GM19035 (cell line): ENCODE measurements around the gene CYP27B1.

Experiments used
- ATAC-seq: cut with Tn5 transposase; IDR thresholded peaks from one replicate; pipeline ENCODE4 v1.9.1; 2021; ENCODE audit not compliant: unreplicated experiment

The CYP27B1 gene, protein sequence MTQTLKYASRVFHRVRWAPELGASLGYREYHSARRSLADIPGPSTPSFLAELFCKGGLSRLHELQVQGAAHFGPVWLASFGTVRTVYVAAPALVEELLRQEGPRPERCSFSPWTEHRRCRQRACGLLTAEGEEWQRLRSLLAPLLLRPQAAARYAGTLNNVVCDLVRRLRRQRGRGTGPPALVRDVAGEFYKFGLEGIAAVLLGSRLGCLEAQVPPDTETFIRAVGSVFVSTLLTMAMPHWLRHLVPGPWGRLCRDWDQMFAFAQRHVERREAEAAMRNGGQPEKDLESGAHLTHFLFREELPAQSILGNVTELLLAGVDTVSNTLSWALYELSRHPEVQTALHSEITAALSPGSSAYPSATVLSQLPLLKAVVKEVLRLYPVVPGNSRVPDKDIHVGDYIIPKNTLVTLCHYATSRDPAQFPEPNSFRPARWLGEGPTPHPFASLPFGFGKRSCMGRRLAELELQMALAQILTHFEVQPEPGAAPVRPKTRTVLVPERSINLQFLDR

DNA sequence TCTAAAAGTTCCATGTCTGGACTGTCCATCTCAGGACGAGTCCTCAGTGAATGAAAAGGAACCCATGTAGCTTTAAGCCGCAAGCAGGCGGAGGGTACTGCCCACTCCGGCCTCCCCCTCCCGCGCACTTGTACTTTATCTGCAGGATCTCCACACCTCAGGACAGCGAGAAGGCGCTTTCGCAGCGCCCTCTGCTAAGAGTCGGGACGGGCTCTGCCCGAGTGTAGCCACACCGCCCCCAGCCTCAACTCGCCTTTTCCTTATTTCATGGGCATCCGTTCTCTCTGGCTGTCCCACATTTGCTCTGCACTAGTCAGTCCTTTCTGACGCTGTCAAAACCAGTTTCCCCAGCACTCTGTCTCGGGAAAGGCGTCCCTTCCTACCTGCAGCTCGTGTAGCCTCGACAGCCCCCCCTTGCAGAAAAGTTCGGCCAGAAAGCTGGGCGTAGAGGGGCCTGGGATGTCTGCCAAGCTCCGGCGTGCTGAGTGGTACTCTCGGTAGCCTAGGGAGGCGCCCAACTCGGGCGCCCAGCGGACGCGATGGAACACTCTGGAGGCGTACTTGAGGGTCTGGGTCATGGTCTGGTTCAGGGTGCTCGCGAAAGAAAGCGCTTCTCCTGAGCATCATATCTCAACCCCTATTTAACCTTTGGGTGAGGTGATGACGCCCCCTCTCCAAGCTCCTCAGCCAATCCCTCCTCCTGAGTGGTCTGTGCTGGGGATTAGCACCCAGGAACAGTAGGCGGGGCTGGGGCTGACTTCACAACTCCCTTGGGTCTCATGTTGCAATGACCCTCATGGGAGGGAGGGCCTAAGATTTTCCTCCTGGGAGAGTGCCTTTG, at the start of gene CYP27B1:
TSS of gene CYP27B1 (minus strand) at position 615 of the 841 bp plus-strand sequence. CDS start at position 578, 37 bp downstream.
- no peak for ATAC-seq

DNA sequence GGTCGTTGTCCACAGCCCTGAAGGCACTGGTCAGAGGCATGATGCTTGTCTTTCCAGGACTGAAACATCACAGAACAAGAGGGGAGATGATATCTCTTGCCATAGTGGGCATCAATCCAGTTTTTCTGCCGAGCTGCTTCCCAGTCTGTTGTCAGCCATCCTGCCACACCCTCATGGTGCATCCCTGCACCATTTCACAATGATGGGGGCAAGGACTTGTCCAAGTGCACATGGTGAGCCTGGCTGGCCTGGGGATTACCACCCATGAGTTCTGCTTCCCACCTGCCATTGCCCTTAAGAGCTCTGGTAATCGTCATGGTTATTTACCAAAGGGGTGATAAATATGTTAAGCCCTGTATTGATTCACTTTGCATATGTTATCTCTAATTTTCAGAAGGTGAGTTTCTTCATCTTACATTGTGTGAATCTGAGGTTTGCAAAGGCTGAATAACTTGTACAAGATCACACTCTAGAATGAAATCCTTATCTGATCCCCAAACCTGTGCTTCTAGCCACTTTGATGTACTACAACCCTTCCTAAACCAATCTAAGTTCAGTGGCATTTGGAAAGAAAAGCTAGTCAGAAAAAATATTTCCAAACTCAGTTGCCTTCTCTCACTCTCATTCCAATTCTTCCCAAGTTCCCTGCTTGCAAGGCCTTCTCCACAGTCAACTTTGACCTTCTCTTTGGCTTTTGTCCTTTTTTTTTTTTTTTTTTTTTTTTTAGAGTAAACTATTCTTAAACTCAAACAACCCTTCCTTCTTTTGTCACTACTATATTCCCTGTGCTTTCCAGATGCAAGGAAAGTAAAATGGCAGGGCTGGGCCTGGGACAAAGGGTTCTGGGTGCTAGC, 49.4 kb upstream of the CYP27B1 start:
- no peak for ATAC-seq

DNA sequence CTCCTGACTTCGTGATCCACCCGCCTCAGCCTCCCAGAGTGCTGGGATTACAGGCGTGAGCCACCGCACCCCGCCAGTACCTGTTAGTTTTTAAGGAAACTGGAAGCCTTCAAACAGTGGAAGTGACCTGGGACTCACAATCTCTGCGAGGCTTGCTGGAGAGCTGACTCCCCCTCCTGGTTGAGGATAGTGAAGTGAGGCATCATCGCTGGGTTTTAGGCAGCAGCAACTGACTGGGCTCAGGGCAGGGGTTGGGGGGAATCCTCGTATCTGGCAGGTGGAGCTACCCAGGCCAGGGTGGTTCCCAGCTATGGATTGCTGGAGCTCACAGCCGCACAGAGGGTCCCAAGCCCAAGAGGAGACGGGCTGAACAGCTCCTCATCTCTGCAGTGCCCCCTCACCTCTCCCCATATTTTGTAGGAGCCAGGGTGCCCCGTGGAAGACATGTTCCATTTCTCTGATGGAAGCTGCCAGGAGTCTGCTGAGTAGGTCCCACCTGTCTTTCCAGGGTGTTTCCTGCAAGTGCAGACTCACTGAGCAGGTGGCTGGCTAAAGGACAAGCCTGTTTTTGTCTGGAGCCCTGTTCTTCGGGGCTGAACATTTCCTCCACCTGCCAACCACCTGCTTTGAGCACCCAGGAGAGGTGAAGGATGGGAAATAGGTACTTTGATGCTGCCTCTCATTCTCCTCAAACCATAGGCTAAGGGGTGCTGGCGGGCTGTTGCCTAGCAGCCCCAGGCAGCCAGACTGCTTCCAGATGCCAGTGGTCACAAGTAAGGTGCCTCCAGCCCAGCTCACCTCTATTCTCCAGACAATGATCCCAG, 48.5 kb upstream of the CYP27B1 start:
- no peak for ATAC-seq

DNA sequence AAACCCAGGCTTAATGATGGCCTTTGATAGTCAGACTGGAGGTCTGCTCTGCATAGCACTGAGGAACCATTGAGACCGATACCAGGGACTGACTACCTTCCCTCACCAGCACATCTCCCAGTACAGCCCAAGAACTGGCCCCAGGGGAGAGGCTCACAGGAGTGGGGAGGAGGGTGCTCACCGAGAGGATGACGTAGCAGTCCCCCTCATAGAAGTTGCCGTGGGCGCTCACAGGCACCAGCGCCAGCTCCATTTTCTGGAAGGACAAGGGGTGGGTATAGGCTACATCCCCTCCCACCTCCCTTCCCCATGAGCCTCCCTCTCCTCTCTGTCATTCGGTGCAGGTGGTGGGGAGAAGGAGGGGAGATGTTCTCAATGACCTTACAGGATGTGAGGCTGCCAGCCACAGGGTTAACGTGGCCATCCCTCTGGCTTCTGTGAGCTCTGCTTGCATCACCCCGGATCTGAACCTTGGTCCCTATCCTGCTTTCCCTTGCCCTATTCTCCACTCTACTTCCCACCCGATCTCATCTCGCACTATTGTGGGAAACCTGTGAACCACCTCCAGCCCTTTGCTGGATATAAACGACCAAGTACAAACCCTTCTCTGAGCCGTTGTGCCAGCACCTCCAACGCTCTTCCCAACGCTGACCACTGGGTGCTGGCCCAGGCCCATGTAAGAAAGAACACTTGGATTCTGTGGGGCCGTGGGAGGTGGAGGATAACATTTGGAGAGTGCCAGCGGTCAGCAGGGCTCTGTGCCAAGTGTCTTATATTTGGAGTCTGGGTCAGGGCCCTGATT, 47.3 kb upstream of the CYP27B1 start:
- no peak for ATAC-seq

DNA sequence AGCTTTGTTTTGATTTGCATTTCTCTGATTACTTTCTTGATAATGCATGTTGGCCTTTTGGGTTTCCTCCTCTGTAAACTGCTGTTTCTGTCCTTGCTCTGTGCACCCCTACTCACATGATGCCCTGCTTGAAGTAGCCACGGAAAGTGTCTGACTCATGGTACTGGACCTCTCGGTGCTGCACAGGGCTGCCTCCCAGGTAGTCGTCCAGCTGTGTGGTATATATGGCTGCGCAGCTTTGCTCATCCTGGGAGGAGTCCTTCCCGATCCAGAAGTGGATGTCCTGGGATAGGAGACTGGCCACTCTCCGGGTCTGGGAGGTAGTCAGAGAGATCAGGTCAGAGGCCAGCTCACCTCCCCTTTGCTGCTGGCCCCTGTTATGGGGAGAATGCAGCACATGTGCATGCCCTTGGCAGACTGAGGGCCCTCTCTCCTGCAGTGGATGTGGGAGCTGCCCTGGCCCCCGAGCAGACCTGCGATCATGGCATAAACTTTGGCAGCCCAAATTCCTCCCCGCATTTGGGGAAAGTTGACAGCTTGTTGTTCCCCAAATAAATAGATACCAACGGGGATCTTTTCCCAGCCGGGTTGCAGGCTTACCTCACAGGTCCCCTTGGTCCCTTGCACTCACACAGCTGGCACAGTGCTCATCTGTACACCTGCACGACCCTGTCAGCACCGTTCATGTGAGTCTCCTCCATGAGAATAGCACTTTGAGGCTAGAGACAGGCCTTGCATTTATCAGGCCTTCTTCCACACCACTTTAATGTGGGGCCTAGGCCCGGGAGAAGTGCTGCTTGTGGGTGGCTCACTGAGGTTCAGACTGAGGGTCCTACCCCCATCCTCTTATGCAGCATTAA, 46.5 kb upstream of the CYP27B1 start:
- ATAC-seq: no peak

DNA sequence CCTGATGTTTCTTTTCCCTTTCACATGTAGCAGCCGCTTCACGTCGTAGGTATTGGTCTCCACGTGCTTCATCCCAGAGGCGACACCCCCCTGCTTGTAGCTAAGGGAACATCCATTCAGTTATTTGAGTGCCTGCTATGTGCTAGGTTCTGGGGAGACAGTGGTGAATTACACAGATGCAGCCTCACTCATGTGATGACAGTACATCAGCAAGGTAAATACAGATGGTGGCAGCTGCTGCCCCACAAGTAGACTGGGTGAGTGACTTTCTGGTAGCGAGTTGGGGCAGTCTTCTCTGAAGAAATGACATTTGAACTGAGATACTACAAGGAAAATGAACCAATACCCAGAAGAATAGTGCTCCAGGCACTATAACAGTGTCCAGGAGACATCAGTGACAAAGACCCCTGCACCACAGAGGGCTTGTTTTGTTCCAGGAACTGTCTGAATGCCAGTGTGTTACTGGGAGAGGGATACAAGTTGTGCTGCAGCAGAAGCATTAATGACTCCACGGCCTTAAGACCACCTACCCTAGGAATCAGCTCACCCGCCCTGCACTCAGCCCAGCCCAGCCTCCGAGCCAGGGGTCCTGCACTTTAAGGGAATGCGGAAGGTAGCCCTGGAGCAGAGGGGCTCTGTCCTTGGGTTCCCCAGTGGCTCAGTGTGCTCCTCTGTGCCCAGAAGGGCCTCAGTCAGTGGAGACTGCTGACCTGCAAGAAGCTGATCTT, 44.3 kb upstream of the CYP27B1 start:
- ATAC-seq: no peak

DNA sequence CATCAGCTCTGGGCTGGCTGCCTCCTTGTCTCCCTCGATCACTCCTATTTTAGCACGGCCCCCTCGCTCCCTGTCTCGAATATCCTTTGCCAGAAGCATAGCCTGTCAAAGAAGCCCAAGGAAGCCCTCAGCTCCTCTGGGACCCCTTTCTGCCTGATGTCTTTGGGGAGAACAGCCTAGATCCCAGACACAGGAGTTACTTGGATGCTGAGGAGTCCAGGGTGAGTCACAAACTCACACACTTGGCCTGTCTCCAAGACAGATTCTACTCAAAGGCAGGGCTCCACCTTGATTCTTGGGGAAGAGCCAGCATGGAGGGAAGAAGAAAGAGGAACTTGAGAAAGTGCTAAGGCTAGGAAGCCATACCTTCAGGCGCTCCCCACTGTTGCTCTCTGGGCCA, 43.6 kb upstream of the CYP27B1 start:
- ATAC-seq: no peak

DNA sequence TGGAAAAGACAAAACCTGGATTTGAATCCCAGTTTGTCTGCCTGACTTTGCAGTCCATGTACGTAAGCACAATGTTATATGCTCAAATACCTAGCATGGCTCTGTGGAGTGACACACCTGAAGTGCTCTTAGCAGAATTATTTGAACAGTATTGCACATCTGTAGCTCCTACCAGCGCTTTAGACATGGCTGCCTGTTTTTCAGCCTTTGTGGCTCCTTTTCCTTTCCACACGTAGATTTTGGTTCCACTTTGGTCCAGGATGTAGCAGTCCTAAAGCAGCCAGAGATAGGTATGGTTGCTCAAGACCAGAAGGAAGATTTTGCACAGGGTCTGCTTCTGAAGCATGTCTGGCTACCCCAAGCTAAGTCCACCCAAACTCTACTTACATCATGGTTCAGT, 42.5 kb upstream of the CYP27B1 start:
- ATAC-seq: no peak

DNA sequence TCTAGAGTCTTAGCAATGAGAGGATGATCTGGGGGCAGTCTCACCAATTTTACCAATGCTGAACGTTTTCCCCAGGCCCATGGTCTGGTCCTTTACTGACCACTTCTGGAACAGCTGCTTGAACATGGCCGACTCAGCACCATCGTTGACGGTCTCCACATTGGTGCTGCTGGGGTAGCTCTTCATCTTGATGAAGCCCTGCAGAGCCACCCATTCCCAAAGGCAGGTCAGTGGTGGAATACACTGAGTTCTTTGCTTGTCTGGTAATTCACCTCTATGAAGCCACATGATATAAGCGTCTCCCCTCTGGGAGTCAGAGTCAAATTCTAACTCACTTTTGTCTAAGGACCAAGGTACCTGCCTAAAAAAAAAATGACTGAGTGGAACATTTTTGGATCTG, 41.5 kb upstream of the CYP27B1 start:
- ATAC-seq: no peak

DNA sequence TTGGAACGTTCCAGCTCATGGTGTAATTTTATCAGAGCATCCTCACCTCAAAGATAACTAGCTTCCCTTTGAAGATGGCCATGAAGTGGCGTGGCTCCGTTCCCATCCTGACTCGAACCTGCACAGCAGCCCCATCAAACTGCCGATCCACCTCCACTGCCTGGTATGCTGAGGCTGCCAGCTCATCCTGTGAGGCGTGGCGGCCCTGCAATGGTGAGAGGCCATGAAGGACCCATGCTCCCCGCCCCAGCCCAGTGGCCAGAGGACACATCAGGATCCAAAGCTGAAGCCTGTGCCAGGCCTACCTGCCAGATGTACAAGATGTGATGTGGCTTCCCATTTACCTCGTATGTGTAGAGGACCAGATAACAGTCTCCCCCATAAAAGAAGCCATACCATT, 40.4 kb upstream of the CYP27B1 start:
- ATAC-seq: no peak

DNA sequence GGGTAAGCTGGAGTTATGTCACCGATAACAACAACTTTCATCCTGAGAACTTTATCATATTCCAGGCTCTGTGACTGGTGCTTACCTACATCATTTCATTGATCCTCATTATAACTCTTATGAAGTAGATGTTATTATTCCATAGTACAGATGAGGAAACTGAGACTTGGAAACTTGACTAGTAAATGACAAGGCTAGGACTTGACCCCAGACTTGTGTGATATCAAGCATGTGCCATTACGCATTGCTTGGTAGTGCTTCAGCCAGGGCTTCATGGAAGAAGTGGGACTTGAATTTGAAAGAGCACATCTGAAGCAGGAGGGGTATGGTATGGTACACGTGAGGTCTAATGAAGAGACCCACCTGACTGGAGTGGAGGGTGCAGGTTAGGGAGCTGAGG, 39.8 kb upstream of the CYP27B1 start:
- no peak for ATAC-seq

DNA sequence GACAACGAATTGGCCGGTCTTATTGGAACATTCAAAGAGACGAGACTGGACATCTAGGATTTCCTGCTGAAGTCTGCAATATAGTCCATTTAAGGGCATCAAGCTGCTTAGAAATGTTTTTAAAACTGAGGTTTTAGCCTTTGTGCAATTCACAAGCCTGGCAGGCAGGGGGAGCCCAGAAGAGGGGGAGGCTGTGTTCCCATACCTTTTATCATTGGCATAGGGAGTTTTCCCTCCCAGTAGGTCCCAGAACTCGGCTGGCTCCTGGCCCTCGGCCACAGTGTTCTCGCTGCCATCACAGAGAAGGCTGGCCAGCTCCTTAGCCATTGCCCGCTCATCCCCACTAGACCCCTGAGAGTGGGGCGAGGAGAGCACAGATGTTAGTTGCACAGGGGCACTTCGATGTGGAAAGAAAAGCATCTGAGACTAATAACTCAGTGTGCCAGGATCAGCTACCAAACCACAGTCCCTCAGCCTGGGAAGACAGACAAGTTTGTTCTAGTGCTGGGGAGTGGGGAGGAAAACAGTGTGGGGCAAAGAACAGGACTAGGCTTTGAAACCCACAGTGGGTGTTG, 36.5 kb upstream of the CYP27B1 start:
- ATAC-seq: no peak

DNA sequence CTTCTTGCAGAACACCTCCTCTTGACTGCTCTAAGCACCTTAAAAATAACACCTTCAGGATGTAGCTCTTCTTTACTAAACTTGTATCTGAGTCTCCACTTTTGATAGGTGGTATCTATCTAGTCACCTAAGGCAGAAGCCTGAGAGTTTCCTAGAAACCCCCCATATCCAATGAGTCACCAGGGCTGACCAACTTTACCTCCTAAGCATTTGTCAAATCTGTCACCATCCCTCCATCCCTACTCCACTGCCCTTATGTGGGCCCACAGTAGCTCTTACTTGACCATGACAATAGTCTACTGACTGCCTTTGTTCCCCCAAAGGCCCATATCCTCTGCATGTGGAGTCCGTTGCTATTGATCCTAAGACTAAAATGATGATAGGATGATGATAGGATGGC, 35.7 kb upstream of the CYP27B1 start:
- no peak for ATAC-seq

DNA sequence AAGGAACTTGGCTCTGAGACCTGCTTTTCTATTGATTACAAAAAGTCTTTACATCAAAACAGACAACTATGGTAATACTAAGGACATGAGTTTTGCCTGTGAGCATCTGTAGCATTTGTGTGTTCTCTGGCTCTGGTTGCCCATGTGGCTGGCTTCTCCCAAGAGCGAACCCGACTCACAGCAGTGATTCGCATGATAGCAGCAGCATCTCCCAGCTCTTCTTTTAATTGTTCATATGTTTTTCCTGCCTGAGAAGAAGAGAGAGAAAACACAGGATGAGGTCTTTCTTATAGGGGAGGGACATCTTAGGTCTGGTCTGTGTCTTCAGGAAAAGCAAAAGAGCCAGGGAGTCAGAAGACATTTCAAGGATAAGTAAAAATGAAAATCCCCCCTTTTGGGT, 34.1 kb upstream of the CYP27B1 start:
- ATAC-seq: no peak

DNA sequence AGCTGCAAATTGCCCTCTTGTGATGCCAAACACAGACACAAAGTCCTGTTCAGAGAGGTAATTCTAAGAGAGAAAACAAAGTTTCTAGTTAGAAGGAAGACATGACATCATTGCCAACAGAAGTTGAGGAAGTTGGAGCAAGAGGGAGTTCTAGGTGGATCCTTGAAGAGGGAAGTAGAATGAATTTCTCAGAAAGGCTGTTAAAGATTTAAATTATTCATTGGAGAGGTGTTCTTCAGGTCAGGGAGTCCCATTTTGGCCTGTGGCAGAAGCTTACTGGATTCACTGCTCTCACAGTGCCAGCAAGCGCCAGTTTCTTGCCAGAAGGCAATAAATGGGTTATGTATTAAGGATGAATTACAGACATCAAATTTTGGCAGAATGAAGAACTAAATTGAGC, 31.1 kb upstream of the CYP27B1 start:
- no peak for ATAC-seq

DNA sequence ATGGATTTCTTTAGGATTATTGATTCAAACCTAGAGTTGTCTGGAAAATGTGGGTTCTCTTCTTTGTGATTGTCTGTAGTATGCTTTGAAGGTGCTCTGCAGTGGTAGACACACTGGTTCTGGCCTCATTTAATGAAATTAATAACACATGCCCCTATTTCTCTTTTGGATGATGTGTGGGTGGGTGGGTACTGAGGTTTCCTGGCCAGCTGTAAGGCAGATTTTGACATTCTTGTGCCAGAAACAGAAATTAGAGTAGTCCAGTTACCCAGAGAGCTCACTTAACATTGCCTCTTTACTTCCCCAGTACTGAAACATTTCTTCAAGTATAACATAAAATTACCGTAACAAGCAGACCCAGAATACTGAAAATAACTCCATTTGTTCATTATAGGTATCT, 30.1 kb upstream of the CYP27B1 start:
- ATAC-seq: no peak

DNA sequence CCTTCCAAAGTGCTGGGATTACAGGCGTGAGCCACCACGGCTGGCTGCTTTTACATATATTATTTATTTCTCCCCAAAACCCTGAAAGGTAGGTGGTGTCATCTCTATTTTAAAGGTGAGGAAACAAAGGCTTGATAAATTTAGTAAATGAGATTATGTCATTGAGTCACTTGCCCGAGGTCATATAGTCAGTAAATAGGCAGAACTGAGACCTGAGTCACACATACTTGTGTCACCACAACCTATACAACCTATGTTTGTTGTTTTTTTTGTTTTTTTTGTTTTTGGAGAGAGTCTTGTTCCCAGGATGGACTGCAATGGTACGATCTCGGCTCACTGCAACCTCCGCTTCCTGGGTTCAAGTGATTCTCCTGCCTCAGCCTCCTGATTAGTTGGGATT, 28.5 kb upstream of the CYP27B1 start:
- ATAC-seq: no peak

DNA sequence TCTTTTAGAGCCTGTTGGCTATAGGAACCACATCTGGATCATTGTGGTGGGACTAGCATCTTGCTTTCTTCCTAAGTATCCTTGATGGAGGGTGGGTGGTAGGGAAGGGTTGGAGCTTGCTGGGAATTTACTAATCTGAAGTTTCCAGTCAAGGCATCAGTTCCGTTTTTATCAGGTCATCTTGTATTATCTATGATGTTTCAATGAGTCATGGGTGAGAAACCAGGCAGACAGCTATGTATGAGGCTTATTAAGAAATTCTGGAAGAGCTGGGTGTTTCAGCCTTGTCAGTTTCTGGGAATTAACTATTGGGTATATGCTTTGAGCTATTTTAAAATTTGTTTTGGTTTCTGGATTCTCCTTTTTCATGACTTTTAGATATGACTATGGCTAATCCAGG, 27.0 kb upstream of the CYP27B1 start:
- no peak for ATAC-seq
